Liver (tissue), 3 donors: ENCODE results near the gene TMIE.

Source experiments
- CTCF ChIP-seq: fragments of 150-350 bp; IDR thresholded peaks from 2 replicates; pipeline ENCODE4 v1.5.1; 2017; ENCODE audit warnings: improper control_type of control experiment, low read depth, low read length; ENCODE audit not compliant: missing input control
- RAD21 ChIP-seq, 2 donors: IDR thresholded peaks; 2 replicates each; pipeline ENCODE4 v1.6.1; 2016; ENCODE audit warnings: antibody characterized with exemption in 2 of 2, mild to moderate bottlenecking in 2 of 2
- TF ChIP-seq, protein P1 (sequence below): IDR thresholded peaks from 2 replicates; pipeline ENCODE4 v1.6.1; 2016; ENCODE audit warnings: antibody characterized with exemption
- donor health status: healthy.
- donor health status: healthy.

GRCh38 chr3:46709157-46709654 is 8.0 kb downstream of the TMIE start:
- no peak for TF ChIP-seq CTCF
- TF ChIP-seq, protein P1, sequence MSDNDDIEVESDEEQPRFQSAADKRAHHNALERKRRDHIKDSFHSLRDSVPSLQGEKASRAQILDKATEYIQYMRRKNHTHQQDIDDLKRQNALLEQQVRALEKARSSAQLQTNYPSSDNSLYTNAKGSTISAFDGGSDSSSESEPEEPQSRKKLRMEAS: no peak
- no peak for TF ChIP-seq RAD21 (IDR thresholded peaks at IDR 0.05)
